Measurements from ENCODE around the gene DICER1. TPM values are rescaled to one million over a fixed set of nuclear protein-coding genes. Genes with fewer than 3 reads are reported as not detected.

DICER1 gene
- total and polyA plus RNA-seq, 7 donors = 7.2 to 41.5 (median 30.7) TPM

DNA sequence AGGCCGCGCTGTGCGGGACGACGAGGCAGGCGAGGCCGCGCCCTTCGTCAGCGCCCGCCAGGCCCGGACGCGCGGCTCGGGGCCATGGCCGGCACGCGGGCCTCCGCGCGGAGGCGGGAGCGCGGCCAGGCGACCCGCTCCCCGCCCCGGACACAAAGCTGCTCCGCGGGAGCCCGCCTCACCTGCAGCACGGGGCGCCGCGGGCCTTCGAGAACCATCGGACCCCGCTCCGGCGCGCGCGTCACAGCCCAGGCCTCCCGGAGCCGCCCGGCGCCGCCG is 342 bp downstream of the DICER1 start:
- peak; percentile 26 to 47 (median 34) for ATAC-seq
- H3K27me3 ChIP-seq (ENCODE audit: insufficient read depth in 3 of 3, low read length in 2 of 3) = no peaks in the 10 kb centered on the region
- peak overlapping the region; percentile 94 for H3K27ac ChIP-seq
- H3K4me3 ChIP-seq = peak overlapping the region; percentile 83
- WGBS, 3 donors = 0 to 3% (median 0%) methylated on average over 6 to 50 of the region's 50 CpGs
- DNase-seq = no peak
- H3K36me3 ChIP-seq (ENCODE audit: insufficient read depth in 1 of 2, low read depth in 1 of 2) = no peaks in the 10 kb centered on the region
- TF ChIP-seq CTCF (IDR thresholded peaks at IDR 0.05) = no peak
- H3K4me1 ChIP-seq = peaks cover 38% of the 10 kb centered on the region
- intact Hi-C loops (cut with DNase I) = loop anchor here in 1 of 2 donors (2.0 to 10.0 kb wide), 2 partner anchors 32 to 378 kb away; partner anchors contain the start of gene GLRX5
- no peaks in the 10 kb centered on the region for H3K9me3 ChIP-seq

DNA sequence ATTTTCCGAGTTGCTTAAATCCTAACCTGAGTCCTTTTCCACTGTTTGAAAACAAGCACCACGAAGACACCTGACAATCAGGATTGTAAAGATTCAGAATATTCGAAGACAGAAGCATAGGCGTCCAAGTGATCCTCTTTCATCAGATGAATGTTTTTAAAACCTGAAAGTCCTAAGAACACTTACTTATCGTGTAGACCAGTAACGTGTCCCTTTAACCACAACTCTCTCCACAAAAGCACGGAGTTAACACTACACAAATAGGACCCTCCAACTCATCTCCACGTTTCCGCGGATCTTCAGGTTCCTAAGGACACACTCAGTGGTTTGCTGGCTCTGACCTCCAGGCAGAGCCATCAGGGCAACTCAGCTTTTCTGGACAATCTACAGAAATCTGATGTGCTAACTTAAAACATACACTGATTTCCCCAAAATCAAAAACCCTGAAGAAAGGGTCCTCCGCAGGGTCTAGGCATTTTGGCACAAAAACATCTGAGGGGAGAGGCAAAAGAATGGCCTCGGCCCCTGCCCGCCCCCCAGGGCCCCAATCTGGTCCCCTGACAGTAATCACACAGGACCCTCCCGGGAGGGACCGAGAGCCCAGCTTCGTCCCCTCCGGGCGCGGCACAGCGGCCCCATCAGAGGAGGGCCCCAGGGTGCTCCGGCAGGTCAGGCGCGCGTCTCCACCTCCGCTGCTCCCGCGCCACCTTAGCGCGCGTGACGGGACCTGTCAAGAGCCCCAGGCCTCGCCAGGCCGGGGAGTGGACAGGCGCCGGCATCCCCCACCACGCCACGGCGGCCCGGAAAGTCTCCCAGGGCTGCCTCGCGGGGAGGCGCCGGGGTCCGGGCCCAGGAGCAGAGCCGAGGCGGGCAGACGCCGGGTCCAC is 925 bp downstream of the DICER1 start:
- no peaks in the 10 kb centered on the region for H3K36me3 ChIP-seq (ENCODE audit: insufficient read depth in 1 of 2, low read depth in 1 of 2)
- TF ChIP-seq CTCF (IDR thresholded peaks at IDR 0.05) = no peak
- peak overlapping the region; percentile 94 for H3K27ac ChIP-seq
- no peaks in the 10 kb centered on the region for H3K9me3 ChIP-seq
- peak; percentile 29 to 42 (median 34) for ATAC-seq
- WGBS, 3 donors = 1 to 3% (median 1%) methylated on average over 36 to 48 of the region's 48 CpGs
- DNase-seq = peak; percentile 45 to 72
- H3K4me1 ChIP-seq = peaks cover 44% of the 10 kb centered on the region
- H3K4me3 ChIP-seq = peak overlapping the region; percentile 83
- H3K27me3 ChIP-seq (ENCODE audit: insufficient read depth in 3 of 3, low read length in 2 of 3) = no peaks in the 10 kb centered on the region
- intact Hi-C loops (cut with DNase I) = loop anchor here in 1 of 2 donors (2.0 to 10.0 kb wide), 2 partner anchors 32 to 378 kb away; partner anchors contain the start of gene GLRX5

GRCh38 chr14:95155045-95155444 is 2.3 kb downstream of the DICER1 start:
- Histone ChIP-seq H3K9me3 (no peaks in the 10 kb centered on the region), H3K27me3 (ENCODE audit: insufficient read depth in 3 of 3, low read length in 2 of 3) (no peaks in the 10 kb centered on the region), H3K4me1 (peaks cover 57% of the 10 kb centered on the region), H3K4me3 (peak overlapping the region; percentile 83), H3K27ac (no peak overlapping the region), H3K36me3 (ENCODE audit: insufficient read depth in 1 of 2, low read depth in 1 of 2) (no peaks in the 10 kb centered on the region)
- 67 to 86% (median 69%) methylated on average over 12 of the region's 12 CpGs for WGBS, 3 donors
- TF ChIP-seq CTCF (IDR thresholded peaks at IDR 0.05) = no peak
- intact Hi-C loops (cut with DNase I) = loop anchor here in 1 of 2 donors (10.0 kb wide), 1 partner anchor 380 kb away; the partner anchor contains the start of gene GLRX5
- no peak for ATAC-seq
- no peak for DNase-seq

DNA sequence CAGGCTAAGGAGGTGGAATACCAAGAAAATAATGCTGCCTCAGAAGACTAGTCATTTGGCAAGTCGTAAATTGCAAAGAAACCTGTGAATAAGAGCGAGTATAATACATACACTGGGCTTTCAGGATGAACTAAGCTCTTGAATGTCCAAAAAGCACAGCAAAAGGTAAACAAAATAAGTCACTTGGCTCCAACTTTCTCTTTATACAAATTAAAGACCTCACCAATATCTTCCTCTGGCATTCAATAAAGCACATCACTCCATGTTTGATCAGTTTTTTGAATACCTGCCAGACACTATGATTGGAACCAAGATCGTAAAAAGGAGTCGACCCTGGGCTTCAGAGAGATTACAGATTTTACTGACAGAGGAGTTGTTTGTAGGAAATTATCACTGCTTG is 3.5 kb downstream of the DICER1 start:
- Histone ChIP-seq H3K36me3 (ENCODE audit: insufficient read depth in 1 of 2, low read depth in 1 of 2) (no peaks in the 10 kb centered on the region), H3K9me3 (no peaks in the 10 kb centered on the region), H3K4me1 (peaks cover 67% of the 10 kb centered on the region), H3K4me3 (no peak overlapping the region), H3K27me3 (ENCODE audit: insufficient read depth in 3 of 3, low read length in 2 of 3) (no peaks in the 10 kb centered on the region), H3K27ac (no peak overlapping the region)
- 61 to 69% (median 64%) methylated on average over 4 of the region's 4 CpGs for WGBS, 3 donors
- DNase-seq (no peak), ATAC-seq (no peak)
- no peak for TF ChIP-seq CTCF (IDR thresholded peaks at IDR 0.05)
- intact Hi-C loops (cut with DNase I) = loop anchor here in 1 of 2 donors (10.0 kb wide), 1 partner anchor 381 kb away; the partner anchor contains the start of gene GLRX5

Measured in psoas muscle (tissue), 8 donors.